ENCODE measurements around the gene GABRQ.

GABRQ gene
- 0 to 1.3 (median 0) reads per million in 17 experiments for total RNA-seq

DNA sequence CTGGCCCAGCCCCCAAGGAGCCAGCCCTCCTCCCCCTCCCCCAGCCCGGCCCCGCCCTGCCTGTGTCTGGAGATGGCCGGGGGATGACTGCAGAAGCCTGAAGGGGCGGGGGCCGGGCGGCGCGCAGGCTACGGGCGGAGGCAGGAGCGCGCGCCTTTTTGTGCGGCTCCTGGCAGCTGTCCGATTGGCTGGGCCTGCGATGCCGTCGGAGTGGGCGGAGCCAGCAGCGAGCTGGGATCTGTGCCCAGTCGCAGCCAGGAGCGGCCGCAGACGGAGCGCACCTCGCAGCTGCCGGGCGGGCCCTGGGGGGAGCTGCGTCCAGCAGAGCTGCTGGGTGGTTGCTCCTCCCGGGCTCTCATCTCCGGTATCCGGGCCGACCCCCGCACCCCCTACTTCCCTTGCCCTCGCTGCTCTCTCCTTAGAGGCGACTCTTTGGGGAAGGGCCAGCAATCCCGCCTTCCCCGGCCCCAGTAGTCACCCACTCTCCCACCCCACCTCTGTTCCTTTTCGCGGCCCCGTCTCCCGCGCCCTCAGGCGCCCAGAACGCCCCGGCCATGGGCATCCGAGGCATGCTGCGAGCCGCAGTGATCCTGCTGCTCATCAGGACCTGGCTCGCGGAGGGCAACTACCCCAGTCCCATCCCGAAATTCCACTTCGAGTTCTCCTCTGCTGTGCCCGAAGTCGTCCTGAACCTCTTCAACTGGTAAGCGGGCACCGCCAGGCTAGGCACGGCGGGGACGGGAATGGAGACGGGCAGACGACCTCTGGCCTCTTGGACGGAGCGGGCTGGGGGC, at the start of gene GABRQ:
TSS of gene GABRQ (plus strand) at position 247 of the 794 bp plus-strand sequence. CDS start at position 555, 308 bp downstream.
- peak in 2 of 4 experiments; percentile 0 to 2 for DNase-seq

GRCh38 chrX:152588206-152588605, 49.5 kb upstream of the GABRQ start:
- no peak for DNase-seq

GRCh38 chrX:152600853-152601633, 36.7 kb upstream of the GABRQ start:
- DNase-seq = no peak

DNA sequence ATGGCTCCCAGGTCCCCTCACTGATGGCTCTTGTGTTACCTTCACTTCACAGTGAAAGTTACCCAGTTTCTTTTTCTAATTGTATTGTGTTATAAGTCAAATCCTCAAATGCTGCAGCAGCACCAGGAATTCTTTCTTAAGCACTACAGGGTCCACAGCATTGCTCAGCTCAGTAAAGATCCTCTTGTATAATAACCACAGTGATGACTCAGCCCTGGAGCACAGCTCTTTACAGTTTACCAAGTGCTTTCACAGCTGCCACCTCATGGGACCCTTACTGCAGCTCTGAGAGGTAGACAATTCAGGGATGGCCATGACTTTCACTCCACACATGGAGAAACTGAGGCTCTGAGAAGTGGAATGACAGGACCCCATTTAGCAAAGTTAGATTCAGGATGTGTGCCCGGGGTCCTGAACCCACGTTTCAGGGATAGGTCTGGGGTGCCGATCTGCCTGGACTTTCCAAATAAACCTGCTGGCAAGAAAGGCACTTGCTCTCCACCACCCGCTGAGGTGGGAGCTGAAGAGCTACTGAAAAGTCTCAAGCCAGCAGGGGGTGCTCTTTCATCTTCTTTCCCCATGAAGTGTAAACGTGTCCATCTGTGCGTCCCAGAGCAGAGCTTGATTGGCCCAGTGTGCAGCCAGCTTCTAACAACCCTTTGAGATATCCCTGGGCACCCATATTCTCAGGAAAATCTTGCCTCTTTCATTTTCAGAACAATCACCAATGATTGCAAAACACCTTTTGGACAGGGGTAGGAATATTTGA, 35.7 kb upstream of the GABRQ start:
- peak in 2 of 4 experiments; percentile 2 for DNase-seq

GRCh38 chrX:152614791-152615190, 22.9 kb upstream of the GABRQ start:
- DNase-seq = no peak

DNA sequence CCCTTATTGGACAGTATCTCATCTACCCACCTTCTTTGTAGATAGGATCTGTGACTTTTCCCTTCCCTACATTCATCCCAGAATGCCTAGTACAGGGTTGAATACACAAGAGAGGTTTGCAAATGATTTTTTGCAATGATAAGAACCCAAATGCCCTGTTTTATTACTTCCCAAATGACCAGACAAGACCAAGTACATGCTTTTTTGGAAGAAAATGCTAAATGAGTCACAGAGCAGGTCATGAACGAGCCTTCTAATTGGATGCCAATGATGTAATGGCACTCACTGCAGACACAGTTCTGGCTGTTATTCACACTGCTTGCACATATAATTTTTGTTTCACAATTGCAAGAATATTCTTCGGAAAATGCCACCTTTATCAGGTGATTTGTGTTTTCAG, 17.8 kb upstream of the GABRQ start:
- no peak for DNase-seq

DNA sequence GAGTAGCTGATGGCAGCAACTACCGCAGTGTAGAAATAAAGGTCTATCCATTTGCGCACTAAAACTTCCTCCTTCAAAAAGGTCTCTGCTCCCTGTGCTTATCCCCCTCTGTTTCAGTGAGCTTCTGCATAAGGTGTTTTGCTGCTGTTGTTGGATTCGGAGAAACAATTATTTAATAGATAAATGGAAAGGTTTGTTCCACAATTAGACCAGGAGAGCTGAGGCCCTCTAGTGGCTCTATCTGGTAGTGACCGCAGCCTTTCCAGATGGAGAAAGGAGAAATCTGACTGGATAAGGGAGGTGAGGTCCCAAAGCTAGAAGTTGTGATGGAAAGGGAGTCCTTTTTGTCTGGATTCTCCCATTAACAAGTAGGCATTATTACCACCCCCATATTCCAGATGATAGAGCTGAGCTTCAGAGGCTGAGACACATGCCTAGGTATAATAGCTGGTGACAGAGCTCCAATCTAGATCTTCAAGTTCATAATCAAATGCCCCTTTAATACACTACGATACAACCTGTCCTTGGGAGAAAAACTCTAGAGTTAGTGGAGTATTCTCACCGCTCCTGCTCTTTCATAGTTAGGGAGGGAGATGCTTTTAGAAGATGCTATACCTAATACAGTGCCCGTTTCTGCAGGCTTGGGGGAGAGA, 5.1 kb upstream of the GABRQ start:
- peak; percentile 38 to 55 (median 49) for DNase-seq

DNA sequence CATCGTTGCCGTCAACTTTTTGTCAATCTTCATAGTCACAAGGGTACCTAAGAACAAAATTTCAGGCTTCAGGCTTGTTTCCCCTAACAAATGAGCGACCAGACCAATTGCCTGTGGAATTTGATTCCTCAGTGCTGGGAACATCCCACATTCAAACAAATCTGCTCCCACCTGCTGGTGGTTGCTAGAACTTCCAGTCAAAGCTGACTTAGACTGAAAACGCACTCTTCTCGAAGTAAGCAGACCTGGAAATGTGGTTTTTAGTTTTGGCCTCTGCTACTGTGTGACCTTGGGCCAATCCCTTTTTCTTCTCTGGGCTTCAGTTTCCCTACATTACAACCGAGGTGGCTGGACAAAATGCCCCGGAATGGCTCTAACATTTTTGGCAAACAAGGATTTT, 1.8 kb upstream of the GABRQ start:
- DNase-seq = peak; percentile 1 to 12 (median 6)

DNA sequence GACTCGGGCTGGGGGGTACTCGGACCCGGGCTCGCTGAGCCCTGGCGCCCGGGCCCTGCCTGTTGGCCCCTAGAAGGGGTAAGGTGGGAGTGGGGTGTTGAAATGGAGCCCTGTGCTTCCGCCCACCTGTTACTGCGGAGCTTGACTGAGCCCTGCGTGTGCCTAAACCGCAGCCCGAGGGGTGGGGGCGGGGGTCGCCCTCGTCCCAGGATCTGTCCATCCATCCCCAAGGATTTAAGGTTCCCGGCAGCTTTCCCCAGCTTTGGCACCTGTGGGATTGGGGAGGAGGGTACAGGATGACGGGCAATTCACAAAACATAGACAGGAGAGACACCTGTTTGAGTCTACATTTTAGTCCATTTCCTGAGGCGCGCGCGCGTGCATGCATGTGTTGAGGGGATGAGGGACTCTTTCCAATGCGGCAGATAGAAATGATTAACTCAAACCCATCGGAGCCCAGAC, 779 bp downstream of the GABRQ start:
- no peak for DNase-seq

- DNase-seq = no peak
These were observed 1.7 kb downstream of the GABRQ start for GRCh38 chrX:152639426-152639825.

DNA sequence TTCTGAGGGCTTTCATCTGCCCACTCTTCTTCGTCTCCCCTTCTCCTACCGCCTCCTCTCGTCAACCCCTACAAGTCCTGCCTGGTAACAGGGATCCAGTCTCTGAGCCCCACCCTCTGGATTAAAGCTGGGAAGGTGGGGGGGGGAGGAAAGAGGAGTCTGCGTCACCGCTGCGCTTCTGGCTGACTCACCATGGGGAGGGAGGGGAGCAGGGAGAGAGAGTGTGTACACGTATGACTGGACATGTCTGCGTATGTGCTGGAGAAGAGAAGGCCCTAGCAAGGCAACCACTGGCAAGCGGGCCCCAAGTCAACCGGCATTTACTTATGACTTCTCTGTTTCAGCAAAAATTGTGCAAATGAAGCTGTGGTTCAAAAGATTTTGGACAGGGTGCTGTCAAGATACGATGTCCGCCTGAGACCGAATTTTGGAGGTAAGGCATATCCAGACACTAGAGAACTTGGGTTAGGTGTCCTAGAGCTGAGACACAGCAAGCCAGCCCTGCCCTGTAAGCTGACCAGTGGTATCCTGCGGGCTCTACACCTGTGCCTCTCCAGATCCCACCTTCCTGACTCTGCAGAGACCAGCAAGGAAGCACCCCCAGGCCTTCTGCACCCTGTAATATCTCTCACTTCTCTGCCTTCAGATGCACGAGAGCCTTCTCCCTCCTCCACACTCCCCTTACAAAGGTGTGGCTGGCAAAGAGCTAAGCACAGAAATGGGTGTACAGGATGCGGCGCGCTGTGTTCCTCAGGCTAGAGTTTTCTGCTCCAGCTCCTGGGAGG, 2.5 kb downstream of the GABRQ start:
- DNase-seq = no peak

- DNase-seq = no peak
These were observed 3.7 kb downstream of the GABRQ start for GRCh38 chrX:152641256-152641875.

DNA sequence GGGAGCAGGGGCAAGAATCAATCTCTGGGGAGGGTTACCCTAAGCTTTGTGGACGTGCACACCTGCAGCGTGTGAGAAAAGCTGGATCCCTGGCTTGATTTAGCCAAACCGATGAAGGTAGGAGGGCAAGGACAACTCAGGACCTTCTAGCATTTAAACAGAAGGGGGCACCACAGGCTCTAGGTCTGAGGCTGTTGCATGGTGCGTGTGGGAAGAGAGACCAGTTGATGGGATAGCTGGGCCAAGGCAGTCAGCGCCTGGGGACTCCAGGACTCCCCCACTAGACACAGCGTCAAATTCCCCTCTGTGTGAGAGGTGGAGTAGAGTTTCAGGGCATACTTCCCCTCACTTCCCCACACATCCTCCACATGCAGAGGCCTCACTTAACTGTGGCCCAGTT, 4.3 kb downstream of the GABRQ start:
- DNase-seq = no peak

DNA sequence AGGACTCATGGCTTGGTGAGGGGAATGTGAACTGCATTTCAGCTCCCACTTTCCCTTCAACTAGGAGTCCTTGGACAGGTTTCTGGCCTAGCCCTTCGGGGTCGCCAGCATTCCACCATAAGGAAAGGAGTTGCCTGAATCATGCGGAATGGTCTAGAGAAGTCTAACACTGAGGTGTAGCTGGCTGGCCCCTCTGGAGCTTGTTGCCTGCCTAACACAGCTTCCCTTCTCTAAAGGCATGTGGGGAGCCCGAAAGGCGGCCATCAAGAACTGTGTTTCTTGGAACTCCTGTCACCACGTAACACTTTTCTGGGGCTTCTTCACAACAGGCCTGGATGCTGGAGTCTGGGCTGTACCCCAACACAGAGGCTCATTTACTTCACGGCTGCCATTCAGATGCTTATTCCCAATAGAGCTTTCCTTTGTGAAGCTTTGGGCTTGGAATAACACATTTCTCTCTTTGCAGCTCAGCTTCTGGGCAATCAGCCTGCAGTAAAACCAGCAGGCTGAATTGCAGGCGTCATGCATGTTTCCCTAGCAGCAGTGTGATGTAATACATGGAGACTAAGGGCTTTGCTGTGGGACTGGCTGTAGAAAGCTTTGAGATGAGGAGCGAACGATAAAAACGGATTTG, 5.4 kb downstream of the GABRQ start:
- no peak for DNase-seq

DNA sequence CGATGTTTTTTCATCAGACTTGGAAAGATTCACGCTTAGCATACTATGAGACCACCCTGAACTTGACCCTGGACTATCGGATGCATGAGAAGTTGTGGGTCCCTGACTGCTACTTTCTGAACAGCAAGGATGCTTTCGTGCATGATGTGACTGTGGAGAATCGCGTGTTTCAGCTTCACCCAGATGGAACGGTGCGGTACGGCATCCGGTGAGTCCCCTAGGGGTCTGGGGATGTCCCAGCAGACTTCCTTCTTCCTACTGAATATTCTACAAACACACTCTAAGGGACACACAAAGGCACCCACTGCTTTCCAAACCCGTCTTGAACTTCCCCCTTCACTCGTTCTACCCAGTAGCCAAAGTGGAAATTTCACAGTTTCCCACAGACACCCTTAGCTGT, 9.3 kb downstream of the GABRQ start:
- no peak for DNase-seq

DNA sequence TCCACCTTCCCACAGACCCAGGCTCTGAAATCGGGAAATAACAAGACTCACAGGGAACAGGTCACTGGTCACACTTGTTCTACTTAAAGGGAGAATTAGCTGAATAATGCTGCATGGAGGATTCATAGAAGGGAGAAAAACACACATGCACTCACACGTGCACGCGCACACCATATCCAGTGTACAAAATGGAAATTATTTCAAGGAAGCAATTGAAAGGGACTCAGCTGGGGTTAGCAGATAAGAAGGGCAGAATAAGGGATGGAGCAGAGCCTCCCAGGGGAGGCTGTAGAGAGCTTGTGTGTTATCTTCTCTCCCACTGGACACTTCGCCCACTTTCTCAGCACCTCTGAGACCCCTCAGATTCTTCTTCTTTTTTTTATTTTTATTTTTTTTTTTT, 10.3 kb downstream of the GABRQ start:
- no peak for DNase-seq

- DNase-seq = no peak
These were observed 14.4 kb downstream of the GABRQ start for GRCh38 chrX:152652060-152652459.

DNA sequence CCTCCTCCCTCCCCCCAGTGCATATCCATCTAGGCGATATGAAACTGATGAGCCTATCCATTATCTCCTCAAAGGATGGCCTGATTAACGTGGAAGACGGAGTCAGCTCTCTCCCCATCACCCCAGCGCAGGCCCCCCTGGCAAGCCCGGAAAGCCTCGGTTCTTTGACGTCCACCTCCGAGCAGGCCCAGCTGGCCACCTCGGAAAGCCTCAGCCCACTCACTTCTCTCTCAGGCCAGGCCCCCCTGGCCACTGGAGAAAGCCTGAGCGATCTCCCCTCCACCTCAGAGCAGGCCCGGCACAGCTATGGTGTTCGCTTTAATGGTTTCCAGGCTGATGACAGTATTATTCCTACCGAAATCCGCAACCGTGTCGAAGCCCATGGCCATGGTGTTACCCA, 14.8 kb downstream of the GABRQ start:
- DNase-seq = no peak

- DNase-seq = no peak
These were observed 18.4 kb downstream of the GABRQ start for GRCh38 chrX:152656087-152656486.

GRCh38 chrX:152656890-152657289, 19.2 kb downstream of the GABRQ start:
- DNase-seq = no peak

DNA sequence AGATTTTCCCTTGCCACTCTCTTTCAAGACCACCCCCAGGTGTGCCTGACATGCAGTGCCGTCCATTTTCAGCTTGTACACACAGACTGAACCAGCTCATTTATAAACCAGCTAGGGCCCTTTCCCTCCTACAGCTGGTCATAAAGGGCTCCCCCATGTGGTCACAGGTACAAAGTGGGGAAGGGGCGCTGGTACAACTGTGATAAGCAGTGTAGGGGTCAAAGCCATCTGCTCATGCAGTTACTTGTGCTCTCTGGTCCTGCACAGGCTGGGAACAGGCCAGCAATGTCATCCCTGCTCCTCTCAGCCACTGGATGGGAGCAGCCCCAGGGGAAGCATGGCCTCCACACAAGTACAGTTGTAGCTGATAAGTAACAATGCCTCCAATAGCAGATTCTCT, 20.6 kb downstream of the GABRQ start:
- DNase-seq = no peak

Measured in suppressor macrophage (primary cell).